ENCODE measurements around the gene TICAM2.

Gene TICAM2

DNA sequence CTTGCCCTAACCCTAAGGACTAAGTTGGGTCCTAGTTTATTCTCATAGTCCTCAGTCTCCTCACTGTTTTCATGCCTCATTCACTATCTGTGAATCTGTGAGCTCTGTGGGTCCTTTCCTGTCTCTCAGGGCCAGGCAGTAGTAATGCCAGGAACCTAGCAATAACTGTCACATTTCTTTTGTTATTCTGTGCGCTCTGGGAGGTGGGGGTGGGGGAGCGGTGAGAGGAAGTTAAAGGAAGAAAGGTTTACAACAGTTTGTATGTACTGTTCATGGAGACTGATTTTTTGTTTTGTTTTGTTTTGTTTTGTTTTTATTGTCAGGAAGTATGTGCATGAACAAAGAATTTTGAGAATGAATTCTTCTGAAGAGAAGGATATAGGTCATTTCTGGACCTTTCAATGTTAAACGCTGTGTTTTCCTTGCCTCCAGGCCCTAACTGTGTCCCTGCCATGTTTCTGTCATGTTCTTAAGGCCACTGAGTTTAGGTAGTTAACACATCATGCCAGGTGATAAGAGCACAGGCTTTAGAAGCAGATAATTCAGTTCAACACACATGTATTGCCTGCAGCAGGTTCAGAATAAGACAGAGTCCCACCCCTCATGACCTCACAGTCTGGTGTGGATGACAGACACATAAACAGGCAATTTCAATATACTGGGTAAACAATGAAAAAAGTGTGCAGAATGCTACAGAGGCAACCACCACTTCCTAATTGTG lies 44.5 kb downstream of the TICAM2 start:
- peaks cover 19% of the 10 kb centered on the region for H3K4me1 ChIP-seq (ENCODE audit: low read length)
- H3K9ac ChIP-seq (ENCODE audit: low read length), result no peak overlapping the region
- H3K4me3 ChIP-seq (ENCODE audit: low read length), result no peak overlapping the region
- H4K20me1 ChIP-seq (ENCODE audit: insufficient read depth, low read length), result no peaks in the 10 kb centered on the region
- H3K27me3 ChIP-seq (ENCODE audit: low read depth, low read length), result no peaks in the 10 kb centered on the region
- H3K36me3 ChIP-seq (replicated peaks; ENCODE audit: low read depth, low read length), result peaks cover 3% of the 10 kb centered on the region
- no peak overlapping the region for H3K27ac ChIP-seq (ENCODE audit: low read length)
- no peak overlapping the region for H3K4me2 ChIP-seq (ENCODE audit: low read length)
- no peaks in the 10 kb centered on the region for H3K79me2 ChIP-seq (ENCODE audit: low read length)
- no peak for TF ChIP-seq EZH2phosphoT487 (IDR thresholded peaks at IDR 0.05; ENCODE audit: low read depth)
- TF ChIP-seq, protein P1, sequence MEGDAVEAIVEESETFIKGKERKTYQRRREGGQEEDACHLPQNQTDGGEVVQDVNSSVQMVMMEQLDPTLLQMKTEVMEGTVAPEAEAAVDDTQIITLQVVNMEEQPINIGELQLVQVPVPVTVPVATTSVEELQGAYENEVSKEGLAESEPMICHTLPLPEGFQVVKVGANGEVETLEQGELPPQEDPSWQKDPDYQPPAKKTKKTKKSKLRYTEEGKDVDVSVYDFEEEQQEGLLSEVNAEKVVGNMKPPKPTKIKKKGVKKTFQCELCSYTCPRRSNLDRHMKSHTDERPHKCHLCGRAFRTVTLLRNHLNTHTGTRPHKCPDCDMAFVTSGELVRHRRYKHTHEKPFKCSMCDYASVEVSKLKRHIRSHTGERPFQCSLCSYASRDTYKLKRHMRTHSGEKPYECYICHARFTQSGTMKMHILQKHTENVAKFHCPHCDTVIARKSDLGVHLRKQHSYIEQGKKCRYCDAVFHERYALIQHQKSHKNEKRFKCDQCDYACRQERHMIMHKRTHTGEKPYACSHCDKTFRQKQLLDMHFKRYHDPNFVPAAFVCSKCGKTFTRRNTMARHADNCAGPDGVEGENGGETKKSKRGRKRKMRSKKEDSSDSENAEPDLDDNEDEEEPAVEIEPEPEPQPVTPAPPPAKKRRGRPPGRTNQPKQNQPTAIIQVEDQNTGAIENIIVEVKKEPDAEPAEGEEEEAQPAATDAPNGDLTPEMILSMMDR (IDR thresholded peaks at IDR 0.05; ENCODE audit: low read depth, low read length), result no peak
- peaks cover 6% of the 10 kb centered on the region; the same call in 1 of the 2 replicates for H3K9me3 ChIP-seq (ENCODE audit: insufficient read depth, low read length)
- H2AFZ ChIP-seq (ENCODE audit: low read depth, low read length), result no peak overlapping the region

- no peak overlapping the region for H3K27ac ChIP-seq (ENCODE audit: low read length)
- no peak overlapping the region for H3K4me2 ChIP-seq (ENCODE audit: low read length)
- no peak overlapping the region for H3K4me3 ChIP-seq (ENCODE audit: low read length)
- no peaks in the 10 kb centered on the region for H4K20me1 ChIP-seq (ENCODE audit: insufficient read depth, low read length)
- peaks cover 2% of the 10 kb centered on the region for H3K36me3 ChIP-seq (replicated peaks; ENCODE audit: low read depth, low read length)
- H3K27me3 ChIP-seq (ENCODE audit: low read depth, low read length), result no peaks in the 10 kb centered on the region
- H2AFZ ChIP-seq (ENCODE audit: low read depth, low read length), result no peak overlapping the region
- H3K79me2 ChIP-seq (ENCODE audit: low read length), result no peaks in the 10 kb centered on the region
- H3K9me3 ChIP-seq (ENCODE audit: insufficient read depth, low read length), result peaks cover 3% of the 10 kb centered on the region; the same call in 1 of the 2 replicates
- no peak for TF ChIP-seq EZH2phosphoT487 (IDR thresholded peaks at IDR 0.05; ENCODE audit: low read depth)
- TF ChIP-seq, protein P1 (IDR thresholded peaks at IDR 0.05; ENCODE audit: low read depth, low read length), result no peak
- H3K9ac ChIP-seq (ENCODE audit: low read length), result no peak overlapping the region
- peaks cover 17% of the 10 kb centered on the region for H3K4me1 ChIP-seq (ENCODE audit: low read length)
Observed at GRCh38 chr5:115556276-115556675, 46.0 kb downstream of the TICAM2 start.

DNA sequence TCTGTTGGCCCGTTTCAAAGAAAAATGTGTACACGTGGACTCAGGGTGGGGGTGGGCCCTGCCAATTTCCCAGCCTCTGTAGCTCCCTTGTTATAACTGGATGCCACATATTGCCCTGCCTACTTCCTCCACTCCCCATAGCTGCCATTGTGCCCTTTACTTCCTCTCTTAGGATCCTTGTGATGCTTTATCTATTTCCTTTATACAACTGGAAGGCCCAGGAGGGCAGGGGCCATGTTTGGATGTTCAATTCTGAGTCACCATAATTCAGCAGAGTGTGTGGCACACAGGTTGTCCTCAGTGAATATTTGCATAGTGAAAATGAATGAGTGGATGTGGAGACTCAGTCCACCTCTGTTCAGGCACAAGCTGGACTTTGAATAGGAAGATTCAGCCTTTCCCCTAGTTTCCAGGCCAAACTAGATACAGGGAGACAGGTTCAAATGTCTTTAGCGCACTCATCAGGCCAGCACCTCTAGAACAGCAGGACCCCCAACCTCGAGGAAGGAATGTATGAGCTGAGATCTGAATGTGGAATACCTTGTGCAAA lies 47.1 kb downstream of the TICAM2 start:
- H3K4me1 ChIP-seq (ENCODE audit: low read length), result peaks cover 25% of the 10 kb centered on the region

DNA sequence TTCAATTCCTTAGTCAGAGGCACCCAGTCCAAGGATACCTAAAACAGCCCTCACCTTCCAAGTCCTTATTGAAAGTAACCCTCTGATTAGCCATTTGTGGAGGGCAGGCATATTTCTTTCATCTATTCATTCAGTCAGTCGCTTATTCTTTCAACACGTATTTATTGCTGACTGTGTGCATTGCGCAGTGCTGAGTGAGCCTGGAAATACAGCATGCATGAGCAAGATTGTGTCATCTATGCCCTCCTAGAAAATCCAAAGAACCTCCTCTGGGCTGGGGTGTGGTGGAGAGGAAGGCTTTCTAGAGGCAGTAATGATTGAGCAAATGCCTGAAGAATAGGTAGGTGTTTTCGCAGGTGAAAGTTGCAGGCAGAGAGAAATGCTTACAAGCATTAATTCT lies 49.2 kb downstream of the TICAM2 start:
- TF ChIP-seq, protein P1 (IDR thresholded peaks at IDR 0.05; ENCODE audit: low read depth, low read length), result no peak
- no peak for TF ChIP-seq EZH2phosphoT487 (IDR thresholded peaks at IDR 0.05; ENCODE audit: low read depth)
- H2AFZ ChIP-seq (ENCODE audit: low read depth, low read length), result no peak overlapping the region
- no peaks in the 10 kb centered on the region for H3K36me3 ChIP-seq (replicated peaks; ENCODE audit: low read depth, low read length)
- no peaks in the 10 kb centered on the region for H4K20me1 ChIP-seq (ENCODE audit: insufficient read depth, low read length)
- H3K4me1 ChIP-seq (ENCODE audit: low read length), result peaks cover 38% of the 10 kb centered on the region
- no peaks in the 10 kb centered on the region for H3K27me3 ChIP-seq (ENCODE audit: low read depth, low read length)
- H3K9me3 ChIP-seq (ENCODE audit: insufficient read depth, low read length), result no peaks in the 10 kb centered on the region
- H3K4me3 ChIP-seq (ENCODE audit: low read length), result no peak overlapping the region
- H3K79me2 ChIP-seq (ENCODE audit: low read length), result no peaks in the 10 kb centered on the region
- no peak overlapping the region for H3K4me2 ChIP-seq (ENCODE audit: low read length)
- H3K9ac ChIP-seq (ENCODE audit: low read length), result no peak overlapping the region
- no peak overlapping the region for H3K27ac ChIP-seq (ENCODE audit: low read length)

More for the DNA sequence above, 47.1 kb downstream of the TICAM2 start:
- Histone ChIP-seq H4K20me1 (ENCODE audit: insufficient read depth, low read length) (no peaks in the 10 kb centered on the region), H3K4me3 (ENCODE audit: low read length) (no peak overlapping the region), H3K4me2 (ENCODE audit: low read length) (no peak overlapping the region), H2AFZ (ENCODE audit: low read depth, low read length) (no peak overlapping the region), H3K36me3 (replicated peaks; ENCODE audit: low read depth, low read length) (no peaks in the 10 kb centered on the region), H3K9me3 (ENCODE audit: insufficient read depth, low read length) (no peaks in the 10 kb centered on the region), H3K27ac (ENCODE audit: low read length) (no peak overlapping the region), H3K9ac (ENCODE audit: low read length) (no peak overlapping the region), H3K27me3 (ENCODE audit: low read depth, low read length) (no peaks in the 10 kb centered on the region), H3K79me2 (ENCODE audit: low read length) (no peaks in the 10 kb centered on the region)
- no peak for TF ChIP-seq EZH2phosphoT487 (IDR thresholded peaks at IDR 0.05; ENCODE audit: low read depth)
- TF ChIP-seq, protein P1 (IDR thresholded peaks at IDR 0.05; ENCODE audit: low read depth, low read length), result no peak
